GM18873 (cell line): ENCODE data around the gene SLC4A11.

Source experiments
- ATAC-seq: cut with Tn5 transposase; IDR thresholded peaks from one replicate; pipeline ENCODE4 v1.9.1; 2021; ENCODE audit warnings: mild to moderate bottlenecking, moderate library complexity, moderate number of reproducible peaks; ENCODE audit not compliant: unreplicated experiment, low FRiP score

Gene SLC4A11

GRCh38 chr20:3177746-3178485 lies 61.1 kb downstream of the SLC4A11 start:
- no peak for ATAC-seq
